Measurements from ENCODE around the gene AGMO.

DNA sequence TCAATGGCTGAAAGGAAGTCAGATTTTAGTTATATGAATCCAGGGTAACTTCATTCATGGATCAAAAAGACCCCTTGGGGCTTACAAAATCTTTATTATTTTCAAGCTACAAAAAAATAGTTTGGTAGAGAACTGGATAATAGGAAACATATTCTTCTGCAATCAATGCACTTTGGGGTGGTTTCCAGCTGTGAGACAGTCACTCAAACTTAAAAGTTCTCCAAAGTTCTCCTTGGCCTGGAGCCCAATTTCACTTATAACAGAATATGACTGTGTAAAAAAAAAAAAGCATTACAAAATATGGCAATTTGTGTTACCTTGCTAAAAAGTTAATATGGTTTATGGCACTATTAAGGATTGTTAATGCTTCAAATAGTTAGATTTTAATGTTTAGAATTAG is 255.5 kb downstream of the AGMO start:
- TF ChIP-seq, protein P1, sequence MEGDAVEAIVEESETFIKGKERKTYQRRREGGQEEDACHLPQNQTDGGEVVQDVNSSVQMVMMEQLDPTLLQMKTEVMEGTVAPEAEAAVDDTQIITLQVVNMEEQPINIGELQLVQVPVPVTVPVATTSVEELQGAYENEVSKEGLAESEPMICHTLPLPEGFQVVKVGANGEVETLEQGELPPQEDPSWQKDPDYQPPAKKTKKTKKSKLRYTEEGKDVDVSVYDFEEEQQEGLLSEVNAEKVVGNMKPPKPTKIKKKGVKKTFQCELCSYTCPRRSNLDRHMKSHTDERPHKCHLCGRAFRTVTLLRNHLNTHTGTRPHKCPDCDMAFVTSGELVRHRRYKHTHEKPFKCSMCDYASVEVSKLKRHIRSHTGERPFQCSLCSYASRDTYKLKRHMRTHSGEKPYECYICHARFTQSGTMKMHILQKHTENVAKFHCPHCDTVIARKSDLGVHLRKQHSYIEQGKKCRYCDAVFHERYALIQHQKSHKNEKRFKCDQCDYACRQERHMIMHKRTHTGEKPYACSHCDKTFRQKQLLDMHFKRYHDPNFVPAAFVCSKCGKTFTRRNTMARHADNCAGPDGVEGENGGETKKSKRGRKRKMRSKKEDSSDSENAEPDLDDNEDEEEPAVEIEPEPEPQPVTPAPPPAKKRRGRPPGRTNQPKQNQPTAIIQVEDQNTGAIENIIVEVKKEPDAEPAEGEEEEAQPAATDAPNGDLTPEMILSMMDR (IDR thresholded peaks at IDR 0.05) = no peak
- TF ChIP-seq POLR2A (IDR thresholded peaks at IDR 0.05) = no peak

Measured in gastroesophageal sphincter (tissue), 3 donors.